ENCODE measurements around the gene ANGPTL7. TPM values are rescaled to one million over a fixed set of nuclear protein-coding genes. Genes with fewer than 3 reads are reported as not detected.

ANGPTL7 gene
- total RNA-seq, 1 experiment from 2014 or later, result not detected

DNA sequence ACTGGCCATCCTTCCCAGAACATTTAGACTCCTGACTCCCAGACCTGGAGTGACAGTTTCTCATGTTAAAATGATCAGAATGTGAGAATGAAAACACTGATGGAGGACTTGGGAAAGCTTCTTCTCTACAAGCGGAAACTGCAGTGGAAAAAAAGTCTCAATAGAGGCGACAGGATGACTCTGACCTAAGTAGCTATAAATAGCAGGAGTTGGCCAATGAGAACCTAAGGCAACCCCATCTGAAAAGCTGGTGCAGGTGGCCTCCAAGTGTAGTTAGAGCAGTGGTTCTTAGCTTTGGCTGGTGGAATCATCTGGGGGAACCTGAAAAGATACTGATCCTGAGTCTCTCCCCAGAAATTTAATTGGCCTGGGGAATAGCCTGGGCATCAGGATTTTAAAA, 45.2 kb upstream of the ANGPTL7 start:
- CTCF ChIA-PET, result no interaction called here
- H3K9me3 ChIP-seq, result no peaks in the 10 kb centered on the region
- peaks cover 20% of the 10 kb centered on the region for H3K36me3 Mint-ChIP-seq (ENCODE audit: insufficient read depth, unreplicated experiment)

DNA sequence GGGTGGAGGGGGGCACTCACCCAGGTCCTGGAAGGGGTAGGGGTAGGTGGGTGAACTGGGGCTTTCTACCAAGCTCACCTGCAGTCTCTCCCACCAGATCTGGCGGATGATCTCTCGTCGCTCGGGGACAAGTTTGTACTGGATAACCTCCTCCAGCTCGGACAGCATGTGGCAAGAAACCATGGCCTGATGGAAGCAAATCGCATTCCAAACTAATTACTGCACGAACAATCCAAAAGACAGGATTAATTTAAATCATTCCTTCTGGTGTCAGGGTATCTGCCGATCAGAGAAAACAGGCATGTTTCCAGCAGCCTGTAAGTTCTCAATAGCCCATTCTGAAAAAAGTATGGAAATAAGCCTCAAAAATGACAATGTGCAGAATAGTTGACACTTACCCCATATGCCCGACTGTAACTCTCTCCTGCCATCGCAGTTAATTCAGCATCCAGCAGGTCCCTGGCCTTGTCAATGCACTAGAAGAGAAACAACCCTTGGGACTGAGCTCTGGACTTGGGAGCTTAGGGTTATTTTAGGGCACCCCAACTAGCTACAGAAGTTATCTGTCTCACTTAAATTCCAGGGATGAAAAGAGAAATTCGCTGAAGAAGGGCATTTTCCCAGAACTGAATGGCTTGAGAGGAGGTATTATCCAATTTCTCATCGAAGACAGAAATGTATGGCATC, 44.4 kb upstream of the ANGPTL7 start:
- TF ChIP-seq, protein P1, sequence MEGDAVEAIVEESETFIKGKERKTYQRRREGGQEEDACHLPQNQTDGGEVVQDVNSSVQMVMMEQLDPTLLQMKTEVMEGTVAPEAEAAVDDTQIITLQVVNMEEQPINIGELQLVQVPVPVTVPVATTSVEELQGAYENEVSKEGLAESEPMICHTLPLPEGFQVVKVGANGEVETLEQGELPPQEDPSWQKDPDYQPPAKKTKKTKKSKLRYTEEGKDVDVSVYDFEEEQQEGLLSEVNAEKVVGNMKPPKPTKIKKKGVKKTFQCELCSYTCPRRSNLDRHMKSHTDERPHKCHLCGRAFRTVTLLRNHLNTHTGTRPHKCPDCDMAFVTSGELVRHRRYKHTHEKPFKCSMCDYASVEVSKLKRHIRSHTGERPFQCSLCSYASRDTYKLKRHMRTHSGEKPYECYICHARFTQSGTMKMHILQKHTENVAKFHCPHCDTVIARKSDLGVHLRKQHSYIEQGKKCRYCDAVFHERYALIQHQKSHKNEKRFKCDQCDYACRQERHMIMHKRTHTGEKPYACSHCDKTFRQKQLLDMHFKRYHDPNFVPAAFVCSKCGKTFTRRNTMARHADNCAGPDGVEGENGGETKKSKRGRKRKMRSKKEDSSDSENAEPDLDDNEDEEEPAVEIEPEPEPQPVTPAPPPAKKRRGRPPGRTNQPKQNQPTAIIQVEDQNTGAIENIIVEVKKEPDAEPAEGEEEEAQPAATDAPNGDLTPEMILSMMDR (IDR thresholded peaks at IDR 0.05; ENCODE audit: insufficient read depth in 1 of 2, low read depth in 1 of 2, low read length in 1 of 2, severe bottlenecking in 1 of 2, unreplicated experiment in 1 of 2), result no peak
- H3K27me3 ChIP-seq (replicated peaks; ENCODE audit: control insufficient read depth, insufficient read depth, low read length), result no peaks in the 10 kb centered on the region
- CTCF ChIA-PET, result no interaction called here
- H3K4me1 ChIP-seq, result no peaks in the 10 kb centered on the region
- BruUV-seq (replicated peaks), result no TSS peak
- DNase-seq, result no peak
- Mint-ChIP-seq H3K4me1 (ENCODE audit: low read depth, unreplicated experiment) (no peaks in the 10 kb centered on the region), H3K27ac (ENCODE audit: unreplicated experiment) (no peak overlapping the region), H3K27me3 (ENCODE audit: insufficient read depth, unreplicated experiment) (no peaks in the 10 kb centered on the region), H3K9me3 (ENCODE audit: unreplicated experiment) (no peaks in the 10 kb centered on the region), H3K36me3 (ENCODE audit: insufficient read depth, unreplicated experiment) (peaks cover 25% of the 10 kb centered on the region), H3K4me3 (ENCODE audit: unreplicated experiment) (no peak overlapping the region)
- no peak overlapping the region for H3K4me3 ChIP-seq (ENCODE audit: low read depth, low read length)
- POLR2A ChIA-PET, result no interaction called here
- no peaks in the 10 kb centered on the region; the same call in 1 of the 2 replicates for H3K36me3 ChIP-seq (ENCODE audit: control insufficient read depth, insufficient read depth, low read length)
- no peaks in the 10 kb centered on the region for H3K9me3 ChIP-seq
- intact Hi-C loops (cut with micrococcal nuclease; ENCODE audit: unreplicated experiment), result loop anchor here (1.0 kb wide), 1 partner anchor 8 kb away; no protein-coding TSS in a partner anchor

More for the DNA sequence above, 45.2 kb upstream of the ANGPTL7 start:
- Mint-ChIP-seq H3K4me3 (ENCODE audit: unreplicated experiment) (no peak overlapping the region), H3K4me1 (ENCODE audit: low read depth, unreplicated experiment) (no peaks in the 10 kb centered on the region), H3K27ac (ENCODE audit: unreplicated experiment) (no peak overlapping the region), H3K9me3 (ENCODE audit: unreplicated experiment) (no peaks in the 10 kb centered on the region), H3K27me3 (ENCODE audit: insufficient read depth, unreplicated experiment) (no peaks in the 10 kb centered on the region)
- intact Hi-C loops (cut with micrococcal nuclease; ENCODE audit: unreplicated experiment), result loop anchor here (1.0 kb wide), 1 partner anchor 8 kb away; no protein-coding TSS in a partner anchor
- H3K4me1 ChIP-seq, result no peaks in the 10 kb centered on the region
- H3K27me3 ChIP-seq (replicated peaks; ENCODE audit: control insufficient read depth, insufficient read depth, low read length), result no peaks in the 10 kb centered on the region
- no peak for DNase-seq
- H3K36me3 ChIP-seq (ENCODE audit: control insufficient read depth, insufficient read depth, low read length), result no peaks in the 10 kb centered on the region; the same call in 1 of the 2 replicates
- no peak overlapping the region for H3K4me3 ChIP-seq (ENCODE audit: low read depth, low read length)
- TF ChIP-seq, protein P1 (IDR thresholded peaks at IDR 0.05; ENCODE audit: insufficient read depth in 1 of 2, low read depth in 1 of 2, low read length in 1 of 2, severe bottlenecking in 1 of 2, unreplicated experiment in 1 of 2), result no peak
- no TSS peak for BruUV-seq (replicated peaks)
- POLR2A ChIA-PET, result no interaction called here

DNA sequence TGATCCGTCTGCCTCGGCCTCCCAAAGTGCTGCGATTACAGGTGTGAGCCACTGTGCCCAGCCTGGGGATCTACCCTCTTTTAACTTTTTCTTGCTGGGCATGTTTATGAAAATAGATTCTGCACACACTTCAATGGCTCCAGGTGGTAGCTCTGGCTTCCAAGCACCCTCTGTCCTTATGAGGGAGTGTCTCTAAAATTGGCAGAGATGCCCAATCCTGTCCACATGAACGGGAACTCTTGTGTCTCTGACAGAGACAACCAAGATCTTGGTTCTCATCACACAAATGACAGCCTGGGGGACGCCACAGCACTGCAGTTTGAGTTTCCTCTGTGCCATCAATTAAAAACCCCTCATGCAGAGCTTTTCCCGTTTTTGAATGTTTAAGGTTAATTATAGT, 43.4 kb upstream of the ANGPTL7 start:
- Histone ChIP-seq H3K36me3 (ENCODE audit: control insufficient read depth, insufficient read depth, low read length) (no peaks in the 10 kb centered on the region; the same call in 1 of the 2 replicates), H3K4me3 (ENCODE audit: low read depth, low read length) (no peak overlapping the region), H3K9me3 (no peaks in the 10 kb centered on the region), H3K4me1 (no peaks in the 10 kb centered on the region), H3K27me3 (replicated peaks; ENCODE audit: control insufficient read depth, insufficient read depth, low read length) (no peaks in the 10 kb centered on the region)
- BruUV-seq (replicated peaks), result no TSS peak
- ChIA-PET POLR2A (no interaction called here), CTCF (interaction anchor here (0.5 kb wide), 1 partner anchor 219 kb away, joined by 4 read pairs; no protein-coding TSS in a partner anchor)
- TF ChIP-seq, protein P1 (IDR thresholded peaks at IDR 0.05; ENCODE audit: insufficient read depth in 1 of 2, low read depth in 1 of 2, low read length in 1 of 2, severe bottlenecking in 1 of 2, unreplicated experiment in 1 of 2), result no peak
- H3K27ac Mint-ChIP-seq (ENCODE audit: unreplicated experiment), result no peak overlapping the region
- no peaks in the 10 kb centered on the region for H3K4me1 Mint-ChIP-seq (ENCODE audit: low read depth, unreplicated experiment)
- no peak for DNase-seq
- peaks cover 29% of the 10 kb centered on the region for H3K36me3 Mint-ChIP-seq (ENCODE audit: insufficient read depth, unreplicated experiment)
- H3K4me3 Mint-ChIP-seq (ENCODE audit: unreplicated experiment), result no peak overlapping the region
- H3K27me3 Mint-ChIP-seq (ENCODE audit: insufficient read depth, unreplicated experiment), result no peaks in the 10 kb centered on the region
- intact Hi-C loops (cut with micrococcal nuclease; ENCODE audit: unreplicated experiment), result no loop called here
- H3K9me3 Mint-ChIP-seq (ENCODE audit: unreplicated experiment), result no peaks in the 10 kb centered on the region
